Mesenchymal stem cell (in vitro differentiated cells and primary cell): ENCODE results near the gene OR4C6. TPM values are rescaled to one million over a fixed set of nuclear protein-coding genes. Genes with fewer than 3 reads are reported as not detected.

ENCODE experiments used
- DNase-seq: peaks from one replicate; pipeline ENCODE4 v3.0.0-alpha.2; 2013
- H2AFZ ChIP-seq: one replicate; pipeline ENCODE4 v1.6.1; 2013; ENCODE audit warnings: low read depth, mild to moderate bottlenecking, control low read depth, inconsistent platforms, low read length, moderate library complexity
- H2AK5ac ChIP-seq: 2 replicates; pipeline ENCODE4 v1.6.1; 2013; ENCODE audit warnings: low read length, moderate library complexity, mild to moderate bottlenecking, inconsistent platforms; ENCODE audit not compliant: severe bottlenecking
- H2BK120ac ChIP-seq: one replicate; pipeline ENCODE4 v1.6.1; 2013; ENCODE audit warnings: low read depth, mild to moderate bottlenecking, inconsistent platforms, low read length, moderate library complexity
- H2BK12ac ChIP-seq, 2 experiments: one replicate each; pipeline ENCODE4 v1.6.1; 2013; ENCODE audit warnings: inconsistent platforms in 2 of 2, low read length in 2 of 2, mild to moderate bottlenecking in 2 of 2, moderate library complexity in 2 of 2, control low read depth in 1 of 2
- H2BK15ac ChIP-seq: one replicate; pipeline ENCODE4 v1.6.1; 2013; ENCODE audit warnings: mild to moderate bottlenecking, low read depth, inconsistent platforms; ENCODE audit not compliant: poor library complexity, severe bottlenecking
- H2BK5ac ChIP-seq: 2 replicates; pipeline ENCODE4 v1.6.1; 2013; ENCODE audit warnings: low read depth, mild to moderate bottlenecking, low read length, control low read depth, inconsistent platforms; ENCODE audit not compliant: poor library complexity, severe bottlenecking
- H3K14ac ChIP-seq, 2 experiments: one replicate each; pipeline ENCODE4 v1.6.1; 2013; ENCODE audit warnings: inconsistent platforms in 2 of 2, low read length in 2 of 2, control low read depth in 1 of 2, mild to moderate bottlenecking in 1 of 2, moderate library complexity in 1 of 2
- H3K18ac ChIP-seq, 2 experiments: one replicate each; pipeline ENCODE4 v1.6.1; 2013; ENCODE audit warnings: inconsistent platforms in 2 of 2, low read length in 2 of 2, control low read depth in 1 of 2, low read depth in 1 of 2, mild to moderate bottlenecking in 1 of 2
- H3K23ac ChIP-seq, 2 experiments: one replicate each; pipeline ENCODE4 v1.6.1; 2013; ENCODE audit warnings: inconsistent platforms in 2 of 2, low read length in 2 of 2, mild to moderate bottlenecking in 2 of 2, moderate library complexity in 2 of 2, control low read depth in 1 of 2
- H3K27ac ChIP-seq: 2 replicates; pipeline ENCODE4 v1.5.1; 2013; ENCODE audit warnings: mild to moderate bottlenecking, moderate library complexity, low read length, control low read depth, inconsistent platforms; ENCODE audit not compliant: poor library complexity, severe bottlenecking
- H3K27me3 ChIP-seq, 2 experiments: 2 replicates each; pipeline versions ENCODE4 v1.6.1 to v1.7.0; 2013; ENCODE audit warnings: low read length in 2 of 2, mild to moderate bottlenecking in 2 of 2, moderate library complexity in 2 of 2, control low read depth in 1 of 2, inconsistent platforms in 1 of 2; ENCODE audit not compliant: control insufficient read depth in 1 of 2, insufficient read depth in 1 of 2
- H3K36me3 ChIP-seq, 2 experiments: 2 replicates each; pipeline versions ENCODE4 v1.6.1 to v1.7.0; 2013; ENCODE audit warnings: low read length in 2 of 2, control low read depth in 1 of 2, inconsistent platforms in 1 of 2, low read depth in 1 of 2, mild to moderate bottlenecking in 1 of 2; ENCODE audit not compliant: insufficient read depth in 2 of 2, control insufficient read depth in 1 of 2
- H3K4ac ChIP-seq, 2 experiments: one replicate each; pipeline ENCODE4 v1.6.1; 2013; ENCODE audit warnings: inconsistent platforms in 2 of 2, low read length in 2 of 2, mild to moderate bottlenecking in 2 of 2, moderate library complexity in 2 of 2, control low read depth in 1 of 2, low read depth in 1 of 2
- H3K4me1 ChIP-seq: 2 replicates; pipeline ENCODE4 v1.6.1; 2013; ENCODE audit warnings: low read depth, low read length, control low read depth; ENCODE audit not compliant: control insufficient read depth, insufficient read depth
- H3K4me2 ChIP-seq: 2 replicates; pipeline ENCODE4 v1.6.1; 2013; ENCODE audit warnings: low read length, mild to moderate bottlenecking, inconsistent platforms; ENCODE audit not compliant: poor library complexity, severe bottlenecking
- H3K4me3 ChIP-seq, 2 experiments: 2 replicates each; pipeline versions ENCODE4 v1.5.1 to v1.7.0; 2013; ENCODE audit warnings: low read length in 2 of 2, mild to moderate bottlenecking in 2 of 2, control low read depth in 1 of 2, low read depth in 1 of 2; ENCODE audit not compliant: insufficient read depth in 1 of 2
- H3K79me1 ChIP-seq: replicated peaks from 2 replicates; pipeline ENCODE4 v1.6.1; 2013; ENCODE audit warnings: mild to moderate bottlenecking, control low read depth, low read length, inconsistent platforms; ENCODE audit not compliant: poor library complexity, severe bottlenecking
- H3K9ac ChIP-seq: 2 replicates; pipeline ENCODE4 v1.7.0; 2013; ENCODE audit warnings: mild to moderate bottlenecking, low read length, moderate library complexity
- H3K9me3 ChIP-seq: 2 replicates; pipeline ENCODE4 v1.7.0; 2013; ENCODE audit warnings: mild to moderate bottlenecking, low read length; ENCODE audit not compliant: control insufficient read depth
- H4K8ac ChIP-seq: one replicate; pipeline ENCODE4 v1.6.1; 2013; ENCODE audit warnings: inconsistent platforms, mild to moderate bottlenecking, low read length, moderate library complexity
- H4K91ac ChIP-seq: one replicate; pipeline ENCODE4 v1.6.1; 2013; ENCODE audit warnings: mild to moderate bottlenecking, low read length, inconsistent platforms
- WGBS: methylation state at CpG from one replicate; pipeline ENCODE4 v1.1.7; 2013; ENCODE audit warnings: mixed read lengths; 5-methylcytosine and 5-hydroxymethylcytosine counted together
- polyA plus RNA-seq, 2 experiments: library from polyadenylated mRNA; stranded (reverse); fragments of 200-250 nt; gene quantifications; one replicate each; pipeline ENCODE4 v1.2.3, GENCODE V29; 2013

Gene OR4C6
- not detected for polyA plus RNA-seq (2013, experiment 1 of 2)
- polyA plus RNA-seq (2013, experiment 2 of 2), result not detected

DNA sequence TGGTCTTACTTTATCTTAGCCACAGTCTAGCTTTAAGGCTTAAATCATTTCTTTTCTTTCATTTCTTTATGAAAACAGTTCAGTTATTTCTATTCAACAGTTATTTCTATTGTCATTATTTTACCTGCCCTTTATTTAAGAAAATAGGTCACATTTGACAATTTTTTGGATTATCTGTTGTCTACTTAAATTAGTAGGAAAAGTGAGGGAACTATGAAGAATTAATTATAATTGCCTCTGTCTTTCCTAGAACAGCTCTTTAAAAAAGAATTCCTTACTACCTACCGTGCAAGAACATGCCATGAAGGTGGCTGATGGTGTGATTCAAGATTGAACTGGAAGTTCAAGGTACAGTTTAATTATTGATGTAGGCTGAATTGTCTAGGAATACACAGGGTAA is at the start of gene OR4C6:
Gene OR4C6, plus strand, starts transcription at position 301 of the 400 bp plus-strand sequence. CDS start 2,966 bp downstream, outside the sequence.
- no peak within 1 kb of the TSS for H2BK5ac ChIP-seq
- H4K91ac ChIP-seq, result no peak within 1 kb of the TSS
- no peak for DNase-seq
- H3K4me3 ChIP-seq, result no peak within 1 kb of the TSS
- no peak within 1 kb of the TSS for H3K23ac ChIP-seq
- no peak within 1 kb of the TSS for H2AK5ac ChIP-seq
- H2BK15ac ChIP-seq, result no peak within 1 kb of the TSS
- H3K36me3 ChIP-seq, result no peaks in the 10 kb centered on the region
- H3K4ac ChIP-seq, result no peak within 1 kb of the TSS
- H3K27me3 ChIP-seq, result no peaks in the 10 kb centered on the region
- no peak within 1 kb of the TSS for H3K14ac ChIP-seq
- no peak within 1 kb of the TSS for H2BK120ac ChIP-seq
- H3K79me1 ChIP-seq, result no peaks in the 10 kb centered on the region
- no peak within 1 kb of the TSS for H2BK12ac ChIP-seq
- no peak within 1 kb of the TSS for H3K9ac ChIP-seq
- no peak within 1 kb of the TSS for H3K4me2 ChIP-seq
- H3K9me3 ChIP-seq, result peaks cover 6% of the 10 kb centered on the region
- H4K8ac ChIP-seq, result no peak within 1 kb of the TSS
- H3K27ac ChIP-seq, result no peak within 1 kb of the TSS
- no peak within 1 kb of the TSS for H3K18ac ChIP-seq
- no peak within 1 kb of the TSS for H2AFZ ChIP-seq
- 67% methylated on average over 1 of the region's 1 CpG for WGBS
- H3K4me1 ChIP-seq, result no peaks in the 10 kb centered on the region

DNA sequence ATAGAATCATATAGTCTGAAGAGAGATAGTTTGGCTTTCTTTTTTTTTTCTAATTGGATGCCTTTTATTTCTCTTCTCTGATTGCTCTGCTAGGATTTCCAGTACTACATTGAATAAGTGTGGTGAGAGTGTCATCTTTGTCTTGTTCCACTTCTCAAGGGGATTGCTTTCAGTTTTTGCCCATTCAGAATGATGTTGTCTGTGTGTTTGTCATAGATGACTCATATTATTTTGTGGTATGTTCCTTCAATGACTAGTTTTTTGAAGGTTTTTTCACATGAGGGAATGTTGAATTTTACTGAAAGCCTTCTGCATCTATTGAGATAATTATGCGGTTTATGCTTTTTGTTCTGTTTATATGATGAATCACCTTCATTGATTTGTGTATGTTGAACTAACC is 37.5 kb upstream of the OR4C6 start:
- Histone ChIP-seq H2BK15ac (no peak overlapping the region), H3K14ac (no peak overlapping the region), H3K23ac (no peak overlapping the region), H3K4ac (no peak overlapping the region), H3K9ac (no peak overlapping the region), H3K27me3 (no peaks in the 10 kb centered on the region), H3K4me2 (no peak overlapping the region), H3K9me3 (peaks cover 20% of the 10 kb centered on the region), H2AFZ (no peak overlapping the region), H2BK5ac (no peak overlapping the region), H3K18ac (no peak overlapping the region), H3K27ac (no peak overlapping the region), H2BK120ac (no peak overlapping the region), H4K8ac (no peak overlapping the region), H4K91ac (no peak overlapping the region), H3K36me3 (no peaks in the 10 kb centered on the region), H3K79me1 (no peaks in the 10 kb centered on the region), H2BK12ac (no peak overlapping the region), H3K4me1 (no peaks in the 10 kb centered on the region), H2AK5ac (no peak overlapping the region), H3K4me3 (no peak overlapping the region)
- 94% methylated on average over 1 of the region's 1 CpG for WGBS
- no peak for DNase-seq

DNA sequence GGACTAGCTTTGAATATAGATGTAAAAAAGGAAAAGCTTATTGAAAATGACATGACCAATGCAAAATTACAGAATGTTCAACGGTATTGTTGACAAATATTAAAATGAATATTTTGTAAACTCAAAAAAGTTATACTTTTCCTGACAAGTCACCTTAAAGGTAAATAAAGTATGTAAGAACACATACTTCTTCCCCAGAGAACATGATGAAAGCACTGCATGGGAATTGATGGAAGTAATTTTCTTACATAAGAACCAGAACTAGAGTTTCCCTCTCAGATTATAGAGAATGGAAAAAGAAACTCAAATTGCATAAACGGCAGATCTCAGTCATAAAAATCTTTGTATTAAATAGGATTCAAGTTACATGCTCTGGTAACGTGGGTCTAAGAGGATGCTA is 27.2 kb upstream of the OR4C6 start, which contains the start of gene OR4P4:
Gene OR4P4, plus strand, starts transcription at position 301 of the 400 bp plus-strand sequence.
- Histone ChIP-seq H3K4me2 (no peak within 1 kb of the TSS), H3K36me3 (no peaks in the 10 kb centered on the region), H3K79me1 (no peaks in the 10 kb centered on the region), H3K9me3 (peaks cover 28% of the 10 kb centered on the region), H3K18ac (no peak within 1 kb of the TSS), H2BK5ac (no peak within 1 kb of the TSS), H3K4me3 (no peak within 1 kb of the TSS), H3K4me1 (no peaks in the 10 kb centered on the region), H3K27ac (no peak within 1 kb of the TSS), H2AFZ (no peak within 1 kb of the TSS), H3K9ac (no peak within 1 kb of the TSS), H3K27me3 (no peaks in the 10 kb centered on the region), H2AK5ac (no peak within 1 kb of the TSS), H2BK15ac (no peak within 1 kb of the TSS), H4K91ac (no peak within 1 kb of the TSS), H4K8ac (no peak within 1 kb of the TSS), H2BK12ac (no peak within 1 kb of the TSS), H3K4ac (no peak within 1 kb of the TSS), H2BK120ac (no peak within 1 kb of the TSS), H3K14ac (no peak within 1 kb of the TSS), H3K23ac (no peak within 1 kb of the TSS)
- no peak for DNase-seq
- WGBS, result no CpG with 5 or more reads among the region's 3 CpGs

DNA sequence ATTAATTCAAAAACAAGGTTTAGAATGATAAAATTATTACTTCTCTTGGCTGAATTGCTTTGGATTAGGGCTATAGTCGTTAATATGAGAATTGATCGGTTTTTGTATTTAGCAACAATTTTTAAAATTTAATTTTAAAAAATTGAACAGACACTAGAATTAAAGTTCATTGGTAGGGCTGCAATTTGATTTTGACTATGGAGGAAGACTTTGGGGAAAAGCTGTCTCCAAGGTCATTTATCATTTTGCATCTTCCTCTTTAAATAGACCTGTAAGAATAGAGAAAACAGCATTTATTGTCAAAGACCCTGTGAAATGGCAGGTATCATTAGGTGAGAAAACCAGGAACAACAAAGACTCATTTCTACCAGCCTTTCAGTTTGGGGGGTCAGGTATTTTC is 14.0 kb upstream of the OR4C6 start, which contains the start of gene OR4S2:
Gene OR4S2, plus strand, starts transcription at position 301 of the 400 bp plus-strand sequence. CDS start 2,577 bp downstream, outside the sequence.
- Histone ChIP-seq H3K9me3 (peaks cover 14% of the 10 kb centered on the region), H3K4me2 (no peak within 1 kb of the TSS), H2BK12ac (no peak within 1 kb of the TSS), H3K14ac (no peak within 1 kb of the TSS), H2AFZ (no peak within 1 kb of the TSS), H3K27me3 (no peaks in the 10 kb centered on the region), H3K4me3 (no peak within 1 kb of the TSS), H4K91ac (no peak within 1 kb of the TSS), H3K79me1 (no peaks in the 10 kb centered on the region), H4K8ac (no peak within 1 kb of the TSS), H2BK15ac (no peak within 1 kb of the TSS), H2AK5ac (no peak within 1 kb of the TSS), H3K18ac (no peak within 1 kb of the TSS), H3K36me3 (no peaks in the 10 kb centered on the region), H2BK120ac (no peak within 1 kb of the TSS), H2BK5ac (no peak within 1 kb of the TSS), H3K4ac (no peak within 1 kb of the TSS), H3K9ac (no peak within 1 kb of the TSS), H3K4me1 (no peaks in the 10 kb centered on the region), H3K27ac (no peak within 1 kb of the TSS), H3K23ac (no peak within 1 kb of the TSS)
- DNase-seq, result no peak
- no CpG with 5 or more reads among the region's 2 CpGs for WGBS
